HepG2 (cell line): ENCODE data around the gene KDM4F. TPM values are rescaled to one million over a fixed set of nuclear protein-coding genes. Genes with fewer than 3 reads are reported as not detected.

ENCODE experiments used
- EEA1 ChIP-seq: sonication (generic); formaldehyde crosslinking; IDR thresholded peaks from 2 replicates; pipeline ENCODE4 v1.5.1; 2020; ENCODE audit warnings: mild to moderate bottlenecking, missing genetic modification reagents, borderline replicate concordance
- ETV6 ChIP-seq: sonication (generic); formaldehyde crosslinking; conservative IDR thresholded peaks from 2 replicates; pipeline ENCODE4 v1.4.0; 2020; ENCODE audit warnings: missing genetic modification reagents
- HNRNPL ChIP-seq: fragments of 200-400 bp; formaldehyde crosslinking; IDR thresholded peaks from 2 replicates; pipeline ENCODE4 v1.6.1; 2017; ENCODE audit warnings: mild to moderate bottlenecking, low read depth, low read length
- JUNB ChIP-seq: sonication (generic); formaldehyde crosslinking; IDR thresholded peaks from 2 replicates; pipeline ENCODE4 v1.8.0; 2022; ENCODE audit warnings: missing genetic modification reagents, mild to moderate bottlenecking, borderline replicate concordance
- ZFP62 ChIP-seq: sonication (generic); formaldehyde crosslinking; IDR thresholded peaks from 2 replicates; pipeline ENCODE4 v1.4.0; 2020; ENCODE audit warnings: missing genetic modification reagents
- ZFP90 ChIP-seq: sonication (generic); formaldehyde crosslinking; IDR thresholded peaks from 2 replicates; pipeline ENCODE4 v1.8.0; 2022; ENCODE audit warnings: missing genetic modification reagents, mild to moderate bottlenecking, inconsistent platforms, borderline replicate concordance
- ZNF510 ChIP-seq: sonication (generic); formaldehyde crosslinking; IDR thresholded peaks from 2 replicates; pipeline ENCODE4 v1.4.0; 2020; ENCODE audit warnings: low read depth, mild to moderate bottlenecking, missing genetic modification reagents
- ZSCAN30 ChIP-seq: sonication (generic); formaldehyde crosslinking; IDR thresholded peaks from 2 replicates; pipeline ENCODE4 v1.5.0; 2020; ENCODE audit warnings: mild to moderate bottlenecking, missing genetic modification reagents
- polyA plus RNA-seq, 8 experiments: library from polyadenylated mRNA; depleted of rRNA in 3 of 8; stranded (reverse) in 7 of 8; unstranded in 1 of 8; fragments of >200 nt; fragmentation: Illumina TruSeq in 4 of 8; extraction: Trizol in 4 of 8; gene quantifications; 2 replicates each; pipeline versions ENCODE4 v1.2.1 to v1.2.3, GENCODE V29; 2011 to 2016; ENCODE audit warnings: low read depth in 4 of 8, missing spikeins in 1 of 8, mixed read lengths in 1 of 8; ENCODE audit not compliant: insufficient read depth in 1 of 8
- total RNA-seq, 5 experiments: library from RNA; depleted of rRNA; stranded (reverse); fragments of >200 nt; fragmentation: Illumina TruSeq; extraction: Trizol; gene quantifications; 2 replicates each; pipeline ENCODE4 v1.2.3, GENCODE V29; 2016; ENCODE audit warnings: low read depth in 1 of 5
- TF ChIP-seq, protein P1 (sequence below): sonication (generic); formaldehyde crosslinking; IDR thresholded peaks from 2 replicates; pipeline ENCODE4 v1.9.0; 2021; ENCODE audit warnings: missing genetic modification reagents, borderline replicate concordance
- TF ChIP-seq, protein P2 (sequence below): sonication (generic); formaldehyde crosslinking; IDR thresholded peaks from 2 replicates; pipeline ENCODE4 v1.8.1; 2023; ENCODE audit warnings: mild to moderate bottlenecking, inconsistent platforms, moderate library complexity, missing genetic modification reagents, borderline replicate concordance
- TF ChIP-seq, protein P3 (sequence below): sonication (generic); formaldehyde crosslinking; IDR thresholded peaks from 2 replicates; pipeline ENCODE4 v1.9.0; 2022; ENCODE audit warnings: low read depth, missing genetic modification reagents

KDM4F gene
- total and polyA plus RNA-seq, 2 of the 13 experiments (the other 11 are each of a cell fraction or from before 2014, with no cell fraction given) = not detected

DNA sequence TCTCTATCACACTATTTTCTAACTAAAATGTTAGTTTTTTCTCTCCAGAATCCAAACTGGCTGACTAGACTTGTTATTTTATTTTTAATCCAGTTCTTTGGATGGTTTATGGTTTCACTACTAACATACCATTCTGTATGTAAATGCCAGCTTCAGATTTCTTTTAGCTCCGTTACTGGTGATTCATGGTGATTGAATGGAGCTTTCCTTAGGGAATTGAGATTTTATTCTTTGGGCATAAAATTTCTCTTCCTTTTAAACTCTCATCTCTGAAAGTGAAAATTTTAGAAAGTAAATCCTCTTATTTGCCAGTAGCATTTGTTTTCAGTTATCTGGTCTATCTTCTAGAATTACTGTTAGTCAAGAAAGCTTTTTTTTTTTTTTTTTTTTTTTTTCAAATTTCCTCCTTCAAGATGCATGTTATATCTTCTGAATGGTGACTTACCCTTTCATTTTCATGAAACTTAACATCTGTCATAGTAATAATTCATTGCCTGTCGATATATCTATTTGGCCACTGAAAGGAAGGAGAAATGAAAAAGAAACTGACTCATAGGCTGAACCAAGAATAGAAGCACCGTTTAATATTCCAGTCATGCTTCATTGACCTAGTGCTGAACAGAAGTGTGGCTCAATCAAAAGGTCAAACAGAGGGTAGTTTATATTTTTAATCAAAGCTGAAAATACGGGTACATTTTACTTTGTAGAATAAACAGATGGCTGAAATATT lies 46.8 kb downstream of the KDM4F start (continued):
- TF ChIP-seq ZSCAN30 (CRISPR knock-in tag) = no peak
- no peak for TF ChIP-seq ZFP62 (CRISPR knock-in tag)
- no peak for TF ChIP-seq HNRNPL
- TF ChIP-seq ETV6 (CRISPR knock-in tag) = no peak
- TF ChIP-seq, protein P1, sequence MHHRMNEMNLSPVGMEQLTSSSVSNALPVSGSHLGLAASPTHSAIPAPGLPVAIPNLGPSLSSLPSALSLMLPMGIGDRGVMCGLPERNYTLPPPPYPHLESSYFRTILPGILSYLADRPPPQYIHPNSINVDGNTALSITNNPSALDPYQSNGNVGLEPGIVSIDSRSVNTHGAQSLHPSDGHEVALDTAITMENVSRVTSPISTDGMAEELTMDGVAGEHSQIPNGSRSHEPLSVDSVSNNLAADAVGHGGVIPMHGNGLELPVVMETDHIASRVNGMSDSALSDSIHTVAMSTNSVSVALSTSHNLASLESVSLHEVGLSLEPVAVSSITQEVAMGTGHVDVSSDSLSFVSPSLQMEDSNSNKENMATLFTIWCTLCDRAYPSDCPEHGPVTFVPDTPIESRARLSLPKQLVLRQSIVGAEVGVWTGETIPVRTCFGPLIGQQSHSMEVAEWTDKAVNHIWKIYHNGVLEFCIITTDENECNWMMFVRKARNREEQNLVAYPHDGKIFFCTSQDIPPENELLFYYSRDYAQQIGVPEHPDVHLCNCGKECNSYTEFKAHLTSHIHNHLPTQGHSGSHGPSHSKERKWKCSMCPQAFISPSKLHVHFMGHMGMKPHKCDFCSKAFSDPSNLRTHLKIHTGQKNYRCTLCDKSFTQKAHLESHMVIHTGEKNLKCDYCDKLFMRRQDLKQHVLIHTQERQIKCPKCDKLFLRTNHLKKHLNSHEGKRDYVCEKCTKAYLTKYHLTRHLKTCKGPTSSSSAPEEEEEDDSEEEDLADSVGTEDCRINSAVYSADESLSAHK = no peak
- TF ChIP-seq EEA1 = no peak
- TF ChIP-seq, protein P2, sequence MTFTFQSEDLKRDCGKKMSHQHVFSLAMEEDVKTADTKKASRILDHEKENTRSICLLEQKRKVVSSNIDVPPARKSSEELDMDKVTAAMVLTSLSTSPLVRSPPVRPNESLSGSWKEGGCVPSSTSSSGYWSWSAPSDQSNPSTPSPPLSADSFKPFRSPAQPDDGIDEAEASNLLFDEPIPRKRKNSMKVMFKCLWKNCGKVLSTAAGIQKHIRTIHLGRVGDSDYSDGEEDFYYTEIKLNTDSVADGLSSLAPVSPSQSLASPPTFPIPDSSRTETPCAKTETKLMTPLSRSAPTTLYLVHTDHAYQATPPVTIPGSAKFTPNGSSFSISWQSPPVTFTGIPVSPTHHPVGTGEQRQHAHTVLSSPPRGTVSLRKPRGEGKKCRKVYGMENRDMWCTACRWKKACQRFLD = no peak
- TF ChIP-seq, protein P3, sequence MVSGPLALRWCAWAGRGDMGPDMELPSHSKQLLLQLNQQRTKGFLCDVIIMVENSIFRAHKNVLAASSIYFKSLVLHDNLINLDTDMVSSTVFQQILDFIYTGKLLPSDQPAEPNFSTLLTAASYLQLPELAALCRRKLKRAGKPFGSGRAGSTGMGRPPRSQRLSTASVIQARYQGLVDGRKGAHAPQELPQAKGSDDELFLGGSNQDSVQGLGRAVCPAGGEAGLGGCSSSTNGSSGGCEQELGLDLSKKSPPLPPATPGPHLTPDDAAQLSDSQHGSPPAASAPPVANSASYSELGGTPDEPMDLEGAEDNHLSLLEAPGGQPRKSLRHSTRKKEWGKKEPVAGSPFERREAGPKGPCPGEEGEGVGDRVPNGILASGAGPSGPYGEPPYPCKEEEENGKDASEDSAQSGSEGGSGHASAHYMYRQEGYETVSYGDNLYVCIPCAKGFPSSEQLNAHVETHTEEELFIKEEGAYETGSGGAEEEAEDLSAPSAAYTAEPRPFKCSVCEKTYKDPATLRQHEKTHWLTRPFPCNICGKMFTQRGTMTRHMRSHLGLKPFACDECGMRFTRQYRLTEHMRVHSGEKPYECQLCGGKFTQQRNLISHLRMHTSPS (CRISPR knock-in tag) = no peak
- TF ChIP-seq JUNB (CRISPR knock-in tag) = no peak
- no peak for TF ChIP-seq ZNF510
- no peak for TF ChIP-seq ZFP90 (CRISPR knock-in tag)
